LHCN-M2 (cell line): ENCODE results near the gene BEND7. TPM values are rescaled to one million over a fixed set of nuclear protein-coding genes. Genes with fewer than 3 reads are reported as not detected.
A peak's percentile ranks its signal among the peaks of the same experiment; 100 is the strongest.

ENCODE experiments used
- DNase-seq: peaks from one replicate; pipeline ENCODE4 v3.0.0-alpha.2; 2012; ENCODE audit warnings: low read depth
- total RNA-seq: library from RNA; depleted of rRNA; stranded (reverse); fragments of >200 nt; gene quantifications from 2 replicates; pipeline ENCODE4 v1.2.3, GENCODE V29; 2014

BEND7 gene
- total RNA-seq, 1 experiment from 2014 or later, result 5.6 TPM

DNA sequence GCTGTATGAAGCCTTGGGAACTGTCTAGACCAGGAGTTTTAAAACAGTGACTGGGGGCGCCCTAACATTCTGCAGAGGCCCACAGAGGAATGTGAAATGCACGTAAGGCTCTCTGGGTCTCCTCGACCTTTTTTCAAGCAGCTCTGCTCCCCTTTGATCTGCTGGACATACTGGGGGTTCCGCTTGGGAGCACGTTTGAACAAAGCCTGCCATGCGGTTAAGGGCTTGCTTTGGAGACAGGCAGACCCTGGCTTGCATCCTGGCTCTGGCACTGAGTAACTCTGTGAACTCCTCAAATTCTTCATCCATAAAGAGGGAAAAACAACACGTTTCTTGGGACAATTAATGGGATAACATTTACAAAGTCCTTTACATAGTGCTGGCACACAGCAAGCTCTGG, 7.8 kb downstream of the BEND7 start:
- DNase-seq, result no peak

DNA sequence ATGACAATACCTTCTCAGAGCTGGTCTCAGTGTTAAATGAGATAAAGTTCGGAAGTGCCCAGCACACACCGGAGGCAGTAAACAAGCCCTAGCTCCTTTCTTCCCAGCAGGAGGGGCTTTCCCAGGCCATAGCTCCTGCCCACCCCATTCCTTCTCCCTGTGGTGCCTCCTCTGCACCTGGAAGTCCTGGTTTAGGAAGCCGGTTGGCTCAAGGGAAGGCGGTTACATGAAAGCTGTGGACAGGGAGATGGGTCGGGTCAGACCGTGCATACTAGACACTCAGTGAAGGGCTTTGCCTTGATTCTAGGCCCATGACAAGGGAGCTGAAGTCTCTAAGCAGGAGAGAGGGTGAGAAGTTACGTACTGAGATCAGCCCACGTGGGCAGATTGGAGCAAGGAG, 8.6 kb downstream of the BEND7 start:
- no peak for DNase-seq

- no peak for DNase-seq
Measured at GRCh38 chr10:13518076-13518692, 10.6 kb downstream of the BEND7 start.

- DNase-seq, result no peak
Measured at GRCh38 chr10:13517675-13518074, 11.1 kb downstream of the BEND7 start.

GRCh38 chr10:13516176-13516575, 12.6 kb downstream of the BEND7 start:
- DNase-seq, result no peak

- DNase-seq, result no peak
Measured at GRCh38 chr10:13515467-13515866, 13.3 kb downstream of the BEND7 start.

DNA sequence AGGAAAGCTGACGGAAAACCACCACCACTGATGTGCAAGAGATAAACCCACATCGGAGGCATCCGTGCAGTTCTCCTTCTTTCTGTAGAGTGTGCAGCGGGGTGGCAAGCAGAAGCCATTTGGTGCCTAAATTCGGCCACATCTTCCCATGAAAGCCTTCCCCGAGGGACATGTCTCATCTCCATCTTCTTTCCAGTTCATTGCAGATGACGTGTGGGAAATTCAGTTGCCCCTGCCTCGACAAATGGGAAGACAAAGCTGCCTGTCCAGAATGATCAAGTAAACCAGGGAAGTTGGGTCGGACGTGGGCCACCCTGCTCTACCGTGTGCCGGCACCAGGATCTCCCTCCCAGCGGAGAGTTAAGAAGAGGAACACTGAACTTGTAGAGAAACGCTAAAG, 14.5 kb downstream of the BEND7 start:
- DNase-seq, result no peak

DNA sequence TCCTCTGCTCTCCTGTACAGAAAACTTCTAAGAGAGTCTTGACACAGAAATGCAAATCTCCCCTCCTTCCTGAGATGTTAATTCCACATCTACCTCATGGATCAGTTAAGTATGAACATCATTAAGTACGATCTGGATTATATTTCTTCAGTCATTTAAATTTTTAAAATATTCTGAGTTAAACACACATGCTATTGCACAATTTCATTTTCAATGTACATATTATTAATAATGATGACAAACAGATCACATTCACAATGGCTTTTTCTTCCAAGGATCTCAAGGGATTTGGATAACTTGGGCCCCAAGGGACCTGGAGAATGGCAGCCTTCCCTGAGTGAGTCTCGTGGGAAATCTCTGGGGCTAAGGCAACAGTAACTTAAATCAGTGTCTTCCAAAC, 16.2 kb downstream of the BEND7 start:
- no peak for DNase-seq

- no peak for DNase-seq
Measured at GRCh38 chr10:13511409-13511808, 17.4 kb downstream of the BEND7 start.

GRCh38 chr10:13505052-13505680, 23.6 kb downstream of the BEND7 start:
- no peak for DNase-seq

DNA sequence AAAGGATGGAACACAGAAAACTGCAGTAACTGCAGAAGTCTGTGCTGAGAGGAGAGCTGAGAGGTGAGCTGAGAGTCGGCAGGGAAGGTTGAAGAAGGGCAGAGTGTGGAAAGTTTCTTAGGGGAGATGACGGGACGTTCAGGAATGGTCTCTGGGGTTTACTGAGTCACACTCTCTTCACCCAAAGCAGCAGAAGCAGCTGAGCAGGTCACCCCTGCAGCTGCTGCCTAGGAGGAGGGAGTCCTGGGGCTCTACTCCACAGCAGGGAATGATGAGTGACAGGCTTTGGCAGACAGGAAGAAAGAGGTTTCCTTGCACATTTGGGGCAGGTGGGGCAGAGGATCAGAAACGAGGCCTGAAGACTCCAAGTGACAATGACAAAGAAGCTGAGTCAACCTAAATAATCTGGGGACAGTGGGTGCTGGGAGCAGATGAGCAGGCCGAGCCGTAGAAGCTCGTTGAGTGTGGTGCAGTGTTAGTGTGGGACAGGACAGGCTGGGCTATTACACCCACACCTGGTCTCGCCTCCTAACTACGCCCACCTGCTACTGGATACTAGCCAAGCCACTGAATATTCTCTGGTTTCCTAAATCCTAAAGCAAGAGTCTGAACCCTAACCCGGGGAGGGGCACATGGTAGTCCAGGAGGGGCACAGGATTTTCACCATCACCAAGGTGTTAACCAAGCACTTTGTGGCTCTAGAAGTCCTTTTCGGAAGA, 24.9 kb downstream of the BEND7 start:
- DNase-seq, result peak; percentile 97

GRCh38 chr10:13502380-13502779, 26.4 kb downstream of the BEND7 start:
- DNase-seq, result no peak

GRCh38 chr10:13500201-13500600, 28.6 kb downstream of the BEND7 start:
- DNase-seq, result no peak

DNA sequence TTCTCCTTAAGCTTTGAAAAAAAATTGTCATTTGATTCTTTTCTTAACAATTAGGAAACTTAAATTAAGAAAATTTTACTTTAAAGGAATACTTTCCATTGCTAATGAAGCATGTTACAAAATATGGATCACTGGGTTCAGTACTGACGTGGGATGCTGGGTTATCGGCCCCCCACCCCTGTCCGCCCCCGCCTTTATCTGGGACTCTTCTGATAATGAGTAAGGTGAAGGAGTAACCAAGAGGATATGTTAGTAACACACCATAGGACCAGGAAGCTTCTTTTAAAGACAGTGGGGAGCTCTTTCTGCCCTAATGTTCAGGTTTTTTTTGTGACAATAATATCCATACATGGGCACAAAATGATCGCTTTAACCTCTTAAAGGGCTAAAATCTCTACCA, 29.7 kb downstream of the BEND7 start:
- no peak for DNase-seq

DNA sequence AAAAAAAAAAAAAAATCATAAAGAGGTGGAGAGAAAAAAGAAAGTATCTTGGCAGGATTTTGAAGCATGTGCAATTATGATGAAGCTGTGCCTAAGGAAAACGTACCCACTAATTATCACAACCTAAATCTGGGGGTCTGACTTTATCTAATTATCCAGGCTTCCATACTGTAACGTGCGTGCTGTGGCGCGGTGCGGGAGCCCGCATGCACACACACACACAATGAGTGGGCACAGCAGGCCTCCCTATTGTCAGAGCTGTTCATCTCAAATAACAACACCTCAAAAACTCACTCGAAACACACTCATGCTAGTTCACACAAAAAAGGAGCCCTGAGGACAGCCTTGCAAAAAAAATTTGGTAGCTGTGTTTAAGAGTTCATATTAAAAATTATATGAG, 31.9 kb downstream of the BEND7 start:
- no peak for DNase-seq

DNA sequence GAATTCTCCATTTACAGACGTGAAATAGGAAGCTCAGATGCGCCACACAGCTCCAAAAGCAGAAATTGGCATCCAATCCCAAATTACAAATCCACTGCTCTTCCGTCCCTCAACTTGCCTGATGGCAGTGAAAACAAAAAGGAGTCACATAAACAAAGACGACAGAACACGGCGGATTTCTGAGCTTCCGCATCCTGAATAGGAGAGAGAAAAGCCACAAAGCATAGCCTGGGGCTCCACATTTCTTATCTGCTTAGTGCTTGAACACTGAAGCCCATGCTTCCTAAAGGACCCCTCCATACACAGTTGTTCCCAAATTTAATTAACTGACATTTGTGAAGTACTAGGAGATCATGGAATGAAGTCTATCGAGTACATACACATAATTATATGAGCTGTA, 32.6 kb downstream of the BEND7 start:
- no peak for DNase-seq

GRCh38 chr10:13492493-13493180, 36.2 kb downstream of the BEND7 start:
- DNase-seq, result no peak

- no peak for DNase-seq
Measured at GRCh38 chr10:13491747-13492360, 37.0 kb downstream of the BEND7 start.

DNA sequence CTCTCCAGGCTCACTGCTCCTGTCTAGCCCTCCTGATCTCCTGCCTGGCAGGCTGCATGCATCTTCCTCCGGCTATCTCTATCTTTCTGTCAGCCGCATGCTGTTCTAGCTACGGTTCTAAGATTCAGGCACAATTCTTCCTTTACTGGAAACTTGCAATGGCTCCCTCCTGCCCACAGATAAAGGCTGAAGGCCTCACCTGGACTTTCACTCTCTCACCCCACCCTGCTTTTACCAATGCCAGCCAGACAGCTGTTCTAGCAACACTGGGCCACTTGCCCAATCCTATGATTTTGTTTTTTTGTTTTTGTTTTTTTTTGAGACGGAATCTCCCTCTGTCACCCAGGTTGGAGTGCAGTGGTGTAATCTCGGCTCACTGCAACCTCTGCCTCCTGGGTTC, 38.3 kb downstream of the BEND7 start:
- no peak for DNase-seq

DNA sequence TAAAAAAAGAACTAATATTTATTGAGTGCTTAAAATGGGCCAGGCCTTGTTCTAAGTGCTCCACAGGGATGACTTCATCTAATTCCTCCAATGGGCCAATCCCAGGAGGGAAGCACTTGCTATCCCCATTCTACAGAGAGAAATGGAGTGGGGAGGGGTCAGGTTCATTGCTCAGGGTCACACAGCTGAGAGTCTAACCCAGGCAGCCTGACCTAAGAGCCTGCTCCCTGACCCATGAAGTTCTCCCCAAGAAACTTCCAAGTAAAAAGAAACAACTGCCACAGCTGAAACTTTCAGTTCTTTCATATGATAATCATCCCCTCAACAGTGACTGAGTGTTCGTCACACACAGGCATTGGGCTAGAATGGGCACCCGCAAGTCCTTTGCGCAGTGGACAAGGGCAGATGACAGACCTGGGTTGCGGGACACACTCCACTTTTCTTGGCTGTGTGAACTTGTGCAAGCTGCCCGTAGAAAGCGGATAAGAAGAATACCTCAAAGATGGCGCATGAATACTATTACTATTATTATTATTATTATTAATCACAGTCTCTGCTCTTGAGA, 39.7 kb downstream of the BEND7 start:
- no peak for DNase-seq

DNA sequence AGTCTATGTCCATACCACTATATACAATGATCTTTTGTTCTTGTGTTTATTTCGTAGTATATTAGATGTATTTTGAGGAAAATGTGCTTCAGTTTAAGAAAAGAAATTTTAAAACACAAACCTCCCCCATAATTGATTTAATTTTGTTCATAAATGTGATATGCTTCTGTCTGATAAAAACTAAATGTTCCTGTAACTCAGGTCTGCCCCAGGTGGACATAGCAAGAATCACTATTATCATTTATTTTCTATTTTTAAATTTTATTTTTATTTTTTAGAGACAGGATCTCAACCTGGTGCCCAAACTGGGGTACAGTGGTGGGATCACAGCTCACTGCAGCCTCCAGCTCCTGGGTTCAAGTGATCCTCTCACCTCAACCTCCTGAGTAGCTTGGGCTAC, 43.2 kb downstream of the BEND7 start:
- DNase-seq, result no peak

GRCh38 chr10:13483951-13484350, 44.9 kb downstream of the BEND7 start:
- DNase-seq, result no peak
